ENCODE measurements around the gene DNAJC16. TPM values are rescaled to one million over a fixed set of nuclear protein-coding genes. Genes with fewer than 3 reads are reported as not detected.
A peak's percentile ranks its signal among the peaks of the same experiment; 100 is the strongest.

DNAJC16 gene
- total and polyA plus RNA-seq, 9 of the 15 experiments (the other 6 are each of a cell fraction or from before 2014, with no cell fraction given) = 6.9 to 16.8 (median 12.8) TPM

GRCh38 chr1:15543589-15544568 lies 17.2 kb downstream of the DNAJC16 start (continued):
- no peak for TF ChIP-seq POLR3A (IDR thresholded peaks at IDR 0.05; ENCODE audit: borderline replicate concordance, extremely low read depth, insufficient read depth, insufficient read length)
- TF ChIP-seq GATAD2B (IDR thresholded peaks at IDR 0.05; ENCODE audit: borderline replicate concordance) = peak; percentile 92
- TF ChIP-seq ZNF133 (CRISPR knock-in tag; IDR thresholded peaks at IDR 0.05) = no peak
- TF ChIP-seq TAF7 (tag; IDR thresholded peaks at IDR 0.05) = no peak
- TF ChIP-seq ELF4 (CRISPR knock-in tag; IDR thresholded peaks at IDR 0.05) = peak; percentile 88
- peak; percentile 80 for TF ChIP-seq MAFK (IDR thresholded peaks at IDR 0.05; ENCODE audit: low read length)
- TF ChIP-seq ZBTB9 (CRISPR knock-in tag; IDR thresholded peaks at IDR 0.05) = no peak
- TF ChIP-seq SRF (CRISPR knock-in tag; IDR thresholded peaks at IDR 0.05) = peak in 1 of 2 experiments; percentile 32; a peak in 1 of 4 replicates
- peak; percentile 89; the same call in 1 of the 2 replicates for TF ChIP-seq MYNN (IDR thresholded peaks at IDR 0.05)
- TF ChIP-seq MYNN (CRISPR knock-in tag; IDR thresholded peaks at IDR 0.05) = no peak
- peak; percentile 93; the same call in 1 of the 2 replicates for TF ChIP-seq MTA3 (IDR thresholded peaks at IDR 0.05; ENCODE audit: borderline replicate concordance)
- TF ChIP-seq CEBPG (CRISPR knock-in tag; IDR thresholded peaks at IDR 0.05) = peak; percentile 88
- peak; percentile 84 to 94 for TF ChIP-seq CEBPG (tag; conservative IDR thresholded peaks at IDR 0.05 in 1 of 2, IDR thresholded peaks at IDR 0.05 in 1 of 2)
- peak; percentile 82; the same call in 1 of the 2 replicates for TF ChIP-seq ILF3 (IDR thresholded peaks at IDR 0.05; ENCODE audit: borderline replicate concordance)
- no peak for TF ChIP-seq ZNF561 (CRISPR knock-in tag; conservative IDR thresholded peaks at IDR 0.05)
- TF ChIP-seq CTCF (IDR thresholded peaks at IDR 0.05 in 2 of 3, conservative IDR thresholded peaks at IDR 0.05 in 1 of 3; ENCODE audit: insufficient read depth in 2 of 3, low read depth in 1 of 3, low read length in 3 of 3) = no peak
- TF ChIP-seq, protein P1, sequence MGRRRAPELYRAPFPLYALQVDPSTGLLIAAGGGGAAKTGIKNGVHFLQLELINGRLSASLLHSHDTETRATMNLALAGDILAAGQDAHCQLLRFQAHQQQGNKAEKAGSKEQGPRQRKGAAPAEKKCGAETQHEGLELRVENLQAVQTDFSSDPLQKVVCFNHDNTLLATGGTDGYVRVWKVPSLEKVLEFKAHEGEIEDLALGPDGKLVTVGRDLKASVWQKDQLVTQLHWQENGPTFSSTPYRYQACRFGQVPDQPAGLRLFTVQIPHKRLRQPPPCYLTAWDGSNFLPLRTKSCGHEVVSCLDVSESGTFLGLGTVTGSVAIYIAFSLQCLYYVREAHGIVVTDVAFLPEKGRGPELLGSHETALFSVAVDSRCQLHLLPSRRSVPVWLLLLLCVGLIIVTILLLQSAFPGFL (CRISPR knock-in tag; IDR thresholded peaks at IDR 0.05) = no peak
- TF ChIP-seq MBD2 (IDR thresholded peaks at IDR 0.05; ENCODE audit: borderline replicate concordance, low read depth) = peak; percentile 90
- TF ChIP-seq SNRNP70 (optimal IDR thresholded peaks at IDR 0.05; ENCODE audit: low read depth, low read length) = no peak
- peak; percentile 38; the same call in 1 of the 2 replicates for TF ChIP-seq HLTF (IDR thresholded peaks at IDR 0.05)
- 0 out of 2 replicates have a peak, but pooled peaks have one; percentile 45 for TF ChIP-seq ADNP (tag; IDR thresholded peaks at IDR 0.05)
- TF ChIP-seq ETV1 (tag; conservative IDR thresholded peaks at IDR 0.05; ENCODE audit: low read depth) = peak; percentile 59; the same call in 1 of the 2 replicates
- TF ChIP-seq JUN (IDR thresholded peaks at IDR 0.05; ENCODE audit: borderline replicate concordance, low read depth, low read length) = peak; percentile 96
- no peak for TF ChIP-seq JUN (CRISPR knock-in tag; IDR thresholded peaks at IDR 0.05; ENCODE audit: borderline replicate concordance)
- 0 out of 2 replicates have a peak, but pooled peaks have one; percentile 74 for TF ChIP-seq BRD4 (IDR thresholded peaks at IDR 0.05)

Data from K562 (cell line).